SU-DHL-6 (cell line): ENCODE results near the gene FAM170B.

Experiments
- EZH2phosphoT487 ChIP-seq: fragments of 200-600 bp; sonication (generic), shearing (Covaris generic); conservative IDR thresholded peaks from 2 replicates; pipeline ENCODE4 v1.6.1; 2018; ENCODE audit warnings: mild to moderate bottlenecking, antibody characterized with exemption, low read length, moderate library complexity, mixed read lengths
- TF ChIP-seq, protein P1 (sequence below): fragments of 200-600 bp; sonication (generic); IDR thresholded peaks from one replicate; pipeline ENCODE4 v1.5.1; 2017; ENCODE audit warnings: antibody characterized with exemption, mild to moderate bottlenecking, low read length, moderate library complexity; ENCODE audit not compliant: insufficient read depth, poor library complexity, severe bottlenecking

DNA sequence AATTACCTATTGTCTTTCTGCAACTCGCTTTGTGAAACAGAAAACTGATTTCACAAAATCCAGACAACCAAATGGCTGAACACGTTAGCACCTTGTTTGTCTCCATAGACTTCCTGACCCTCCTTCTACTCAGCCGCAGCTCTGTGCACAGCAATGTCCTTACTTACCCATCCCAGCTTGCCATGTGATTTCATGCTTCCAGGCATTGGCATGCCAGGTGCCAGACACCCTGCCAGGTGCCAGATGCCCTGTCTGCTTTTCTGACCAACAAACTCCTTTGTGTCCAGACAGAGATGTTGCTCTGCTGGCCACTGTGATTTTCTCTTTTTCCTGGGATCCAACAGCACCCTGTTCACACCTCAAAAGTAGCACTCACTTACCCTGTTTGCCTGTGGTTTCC lies 16.1 kb upstream of the FAM170B start:
- TF ChIP-seq, protein P1, sequence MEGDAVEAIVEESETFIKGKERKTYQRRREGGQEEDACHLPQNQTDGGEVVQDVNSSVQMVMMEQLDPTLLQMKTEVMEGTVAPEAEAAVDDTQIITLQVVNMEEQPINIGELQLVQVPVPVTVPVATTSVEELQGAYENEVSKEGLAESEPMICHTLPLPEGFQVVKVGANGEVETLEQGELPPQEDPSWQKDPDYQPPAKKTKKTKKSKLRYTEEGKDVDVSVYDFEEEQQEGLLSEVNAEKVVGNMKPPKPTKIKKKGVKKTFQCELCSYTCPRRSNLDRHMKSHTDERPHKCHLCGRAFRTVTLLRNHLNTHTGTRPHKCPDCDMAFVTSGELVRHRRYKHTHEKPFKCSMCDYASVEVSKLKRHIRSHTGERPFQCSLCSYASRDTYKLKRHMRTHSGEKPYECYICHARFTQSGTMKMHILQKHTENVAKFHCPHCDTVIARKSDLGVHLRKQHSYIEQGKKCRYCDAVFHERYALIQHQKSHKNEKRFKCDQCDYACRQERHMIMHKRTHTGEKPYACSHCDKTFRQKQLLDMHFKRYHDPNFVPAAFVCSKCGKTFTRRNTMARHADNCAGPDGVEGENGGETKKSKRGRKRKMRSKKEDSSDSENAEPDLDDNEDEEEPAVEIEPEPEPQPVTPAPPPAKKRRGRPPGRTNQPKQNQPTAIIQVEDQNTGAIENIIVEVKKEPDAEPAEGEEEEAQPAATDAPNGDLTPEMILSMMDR = no peak
- no peak for TF ChIP-seq EZH2phosphoT487
